Fibroblast of pulmonary artery (primary cell): Measurements from ENCODE around the gene PPFIA4.

Experiments
- DNase-seq: peaks from one replicate; pipeline ENCODE4 v3.0.0-alpha.2; 2010; ENCODE audit warnings: low read depth
- H3K4me3 ChIP-seq: replicated peaks from 2 replicates; pipeline ENCODE4 v1.5.1; 2011; ENCODE audit warnings: low read depth, mild to moderate bottlenecking, control low read depth, low read length, moderate library complexity
- CTCF ChIP-seq: IDR thresholded peaks from 2 replicates; pipeline ENCODE4 v1.5.1; 2011; ENCODE audit warnings: mild to moderate bottlenecking, control low read depth, low read length, inconsistent platforms; ENCODE audit errors: missing control alignments

PPFIA4 gene

GRCh38 chr1:202987922-202988583, 38.2 kb upstream of the PPFIA4 start:
- no peak for DNase-seq
- TF ChIP-seq CTCF, result no peak
- H3K4me3 ChIP-seq, result no peak overlapping the region

GRCh38 chr1:202989879-202990278, 36.4 kb upstream of the PPFIA4 start:
- no peak for TF ChIP-seq CTCF
- DNase-seq, result no peak
- no peak overlapping the region for H3K4me3 ChIP-seq

GRCh38 chr1:202991112-202991511, 35.2 kb upstream of the PPFIA4 start:
- TF ChIP-seq CTCF, result no peak
- DNase-seq, result no peak
- no peak overlapping the region for H3K4me3 ChIP-seq

- TF ChIP-seq CTCF, result no peak
- DNase-seq, result no peak
- no peak overlapping the region for H3K4me3 ChIP-seq
Measured at GRCh38 chr1:202994756-202995155, 31.5 kb upstream of the PPFIA4 start.

- DNase-seq, result peak; percentile 74
- TF ChIP-seq CTCF, result peak; percentile 80
- no peak overlapping the region for H3K4me3 ChIP-seq
Measured at GRCh38 chr1:202998836-202999750, 27.2 kb upstream of the PPFIA4 start.

- H3K4me3 ChIP-seq, result no peak overlapping the region
- DNase-seq, result no peak
- TF ChIP-seq CTCF, result no peak
Measured at GRCh38 chr1:203000217-203000944, 25.9 kb upstream of the PPFIA4 start.
